ENCODE measurements around the gene UBE2E2. TPM values are rescaled to one million over a fixed set of nuclear protein-coding genes. Genes with fewer than 3 reads are reported as not detected.

The UBE2E2 gene
- total RNA-seq, 1 experiment from 2014 or later: 25.1 TPM

DNA sequence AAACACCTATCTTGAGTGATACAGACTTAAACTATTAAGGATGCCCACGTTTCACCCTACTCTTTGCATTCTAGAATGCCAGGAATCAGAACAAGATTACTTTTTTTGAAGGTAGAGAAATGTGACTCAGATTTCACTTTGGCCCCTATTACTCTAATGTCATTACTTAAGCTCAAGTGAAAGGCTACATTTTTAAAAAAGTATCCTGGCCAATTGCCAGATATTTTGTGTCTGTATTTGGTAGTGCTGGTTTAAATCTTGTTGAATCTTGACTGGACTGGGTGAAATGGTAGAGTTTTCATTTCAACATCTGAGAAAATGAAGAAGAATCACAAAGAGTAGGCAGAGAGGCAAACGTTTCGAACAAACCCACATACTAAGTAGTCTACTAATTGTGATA is 384.4 kb downstream of the UBE2E2 start:
- Mint-ChIP-seq H3K27me3 (ENCODE audit: unreplicated experiment) (no peaks in the 10 kb centered on the region), H3K9me3 (ENCODE audit: low read depth, unreplicated experiment) (no peaks in the 10 kb centered on the region)

DNA sequence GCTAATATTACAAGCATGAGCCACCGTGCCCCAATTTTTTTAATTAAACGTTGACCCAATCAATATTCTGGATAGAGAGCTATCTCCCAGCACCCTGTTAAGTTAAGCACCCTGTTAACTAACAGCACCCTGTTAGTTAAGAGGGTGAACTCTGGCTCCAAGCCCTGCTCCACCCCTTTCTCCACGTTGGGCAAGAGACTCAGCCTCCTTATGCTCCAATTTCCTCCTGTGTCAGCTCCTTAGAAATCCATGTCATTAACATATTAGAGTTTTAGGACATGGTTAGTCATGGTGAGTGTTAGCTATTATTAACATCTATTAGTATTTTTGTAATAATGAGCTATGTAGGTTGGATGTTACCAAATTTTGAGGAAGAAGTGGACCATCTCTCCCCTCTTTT is 385.4 kb downstream of the UBE2E2 start:
- Mint-ChIP-seq H3K4me3 (ENCODE audit: low read depth, unreplicated experiment) (no peak overlapping the region), H3K9me3 (ENCODE audit: low read depth, unreplicated experiment) (no peaks in the 10 kb centered on the region), H3K27me3 (ENCODE audit: unreplicated experiment) (no peaks in the 10 kb centered on the region), H3K4me1 (ENCODE audit: low read depth, unreplicated experiment) (no peaks in the 10 kb centered on the region), H3K27ac (ENCODE audit: unreplicated experiment) (no peak overlapping the region), H3K36me3 (ENCODE audit: insufficient read depth, unreplicated experiment) (no peaks in the 10 kb centered on the region)
- no TSS peak for BruUV-seq (replicated peaks)
- TF ChIP-seq, protein P1, sequence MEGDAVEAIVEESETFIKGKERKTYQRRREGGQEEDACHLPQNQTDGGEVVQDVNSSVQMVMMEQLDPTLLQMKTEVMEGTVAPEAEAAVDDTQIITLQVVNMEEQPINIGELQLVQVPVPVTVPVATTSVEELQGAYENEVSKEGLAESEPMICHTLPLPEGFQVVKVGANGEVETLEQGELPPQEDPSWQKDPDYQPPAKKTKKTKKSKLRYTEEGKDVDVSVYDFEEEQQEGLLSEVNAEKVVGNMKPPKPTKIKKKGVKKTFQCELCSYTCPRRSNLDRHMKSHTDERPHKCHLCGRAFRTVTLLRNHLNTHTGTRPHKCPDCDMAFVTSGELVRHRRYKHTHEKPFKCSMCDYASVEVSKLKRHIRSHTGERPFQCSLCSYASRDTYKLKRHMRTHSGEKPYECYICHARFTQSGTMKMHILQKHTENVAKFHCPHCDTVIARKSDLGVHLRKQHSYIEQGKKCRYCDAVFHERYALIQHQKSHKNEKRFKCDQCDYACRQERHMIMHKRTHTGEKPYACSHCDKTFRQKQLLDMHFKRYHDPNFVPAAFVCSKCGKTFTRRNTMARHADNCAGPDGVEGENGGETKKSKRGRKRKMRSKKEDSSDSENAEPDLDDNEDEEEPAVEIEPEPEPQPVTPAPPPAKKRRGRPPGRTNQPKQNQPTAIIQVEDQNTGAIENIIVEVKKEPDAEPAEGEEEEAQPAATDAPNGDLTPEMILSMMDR (IDR thresholded peaks at IDR 0.05; ENCODE audit: unreplicated experiment): no peak
- intact Hi-C loops (cut with micrococcal nuclease; ENCODE audit: unreplicated experiment): no loop called here
- CTCF ChIA-PET: interaction anchor here (0.6 kb wide), 1 partner anchor 10 kb away, joined by 3 read pairs; no protein-coding TSS in a partner anchor
- no peak for DNase-seq

More for the DNA sequence above, 384.4 kb downstream of the UBE2E2 start:
- TF ChIP-seq, protein P1 (IDR thresholded peaks at IDR 0.05; ENCODE audit: unreplicated experiment): no peak
- DNase-seq: no peak
- intact Hi-C loops (cut with micrococcal nuclease; ENCODE audit: unreplicated experiment): no loop called here
- no peaks in the 10 kb centered on the region for H3K36me3 Mint-ChIP-seq (ENCODE audit: insufficient read depth, unreplicated experiment)
- no TSS peak for BruUV-seq (replicated peaks)
- no peak overlapping the region for H3K27ac Mint-ChIP-seq (ENCODE audit: unreplicated experiment)
- H3K4me1 Mint-ChIP-seq (ENCODE audit: low read depth, unreplicated experiment): no peaks in the 10 kb centered on the region
- CTCF ChIA-PET: no interaction called here
- H3K4me3 Mint-ChIP-seq (ENCODE audit: low read depth, unreplicated experiment): no peak overlapping the region

- no peak overlapping the region for H3K4me3 Mint-ChIP-seq (ENCODE audit: low read depth, unreplicated experiment)
- CTCF ChIA-PET: interaction anchor here (0.6 kb wide), 1 partner anchor 257 kb away, joined by 3 read pairs; no protein-coding TSS in a partner anchor
- intact Hi-C loops (cut with micrococcal nuclease; ENCODE audit: unreplicated experiment): no loop called here
- DNase-seq: no peak
- no peaks in the 10 kb centered on the region for H3K9me3 Mint-ChIP-seq (ENCODE audit: low read depth, unreplicated experiment)
- TF ChIP-seq, protein P1 (IDR thresholded peaks at IDR 0.05; ENCODE audit: unreplicated experiment): no peak
- no peaks in the 10 kb centered on the region for H3K4me1 Mint-ChIP-seq (ENCODE audit: low read depth, unreplicated experiment)
- H3K27me3 Mint-ChIP-seq (ENCODE audit: unreplicated experiment): no peaks in the 10 kb centered on the region
- H3K36me3 Mint-ChIP-seq (ENCODE audit: insufficient read depth, unreplicated experiment): no peaks in the 10 kb centered on the region
- H3K27ac Mint-ChIP-seq (ENCODE audit: unreplicated experiment): no peak overlapping the region
- no TSS peak for BruUV-seq (replicated peaks)
These were observed 386.5 kb downstream of the UBE2E2 start for GRCh38 chr3:23589602-23590001.

DNA sequence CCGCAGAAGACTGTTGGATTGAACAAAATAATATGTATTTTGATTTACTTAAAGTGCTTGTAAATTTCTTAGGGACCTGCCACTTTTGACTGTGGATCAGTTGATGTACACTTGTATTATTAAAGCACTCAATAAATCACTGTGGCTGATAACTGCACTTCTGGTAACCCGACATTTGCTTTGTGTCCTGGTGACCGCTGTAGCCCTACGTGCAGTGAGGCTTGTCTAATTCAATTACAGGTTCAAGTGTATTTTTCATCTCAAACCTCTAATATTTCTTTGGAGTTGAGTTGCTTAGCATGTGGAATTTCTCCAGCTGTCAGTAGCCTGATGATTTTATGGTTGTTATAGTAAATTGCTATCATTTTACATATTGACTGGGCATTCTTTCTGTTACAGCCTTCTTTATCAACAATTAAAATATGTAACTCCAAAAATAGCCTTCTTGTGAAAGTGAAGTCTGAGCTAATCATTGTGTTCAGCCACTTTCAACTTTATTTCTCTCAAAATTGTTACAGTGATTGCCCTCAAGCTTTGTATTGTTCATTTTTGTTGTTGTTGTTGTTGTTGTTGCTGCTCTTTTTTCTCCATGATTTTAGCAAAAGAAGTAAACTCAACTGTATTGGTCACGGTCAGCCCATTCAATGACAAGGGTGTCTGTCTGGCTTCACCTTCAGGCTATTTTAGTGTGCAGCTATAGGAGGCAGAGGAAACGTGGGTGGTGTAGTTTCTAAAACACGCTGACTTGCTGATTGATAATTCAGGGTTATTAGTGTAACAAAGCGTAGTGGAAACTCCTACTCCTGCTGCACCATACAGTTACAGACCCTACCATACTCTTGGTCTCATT is 387.5 kb downstream of the UBE2E2 start:
- CTCF ChIA-PET: no interaction called here
- Mint-ChIP-seq H3K27ac (ENCODE audit: unreplicated experiment) (no peak overlapping the region), H3K4me3 (ENCODE audit: low read depth, unreplicated experiment) (no peak overlapping the region), H3K27me3 (ENCODE audit: unreplicated experiment) (no peaks in the 10 kb centered on the region), H3K9me3 (ENCODE audit: low read depth, unreplicated experiment) (no peaks in the 10 kb centered on the region), H3K36me3 (ENCODE audit: insufficient read depth, unreplicated experiment) (no peaks in the 10 kb centered on the region), H3K4me1 (ENCODE audit: low read depth, unreplicated experiment) (no peaks in the 10 kb centered on the region)
- no TSS peak for BruUV-seq (replicated peaks)
- intact Hi-C loops (cut with micrococcal nuclease; ENCODE audit: unreplicated experiment): no loop called here
- TF ChIP-seq, protein P1 (IDR thresholded peaks at IDR 0.05; ENCODE audit: unreplicated experiment): no peak
- no peak for DNase-seq
